H1 (cell line): ENCODE data around the gene ZFP64.

Experiments
- ATF2 ChIP-seq: IDR thresholded peaks from 2 replicates; pipeline ENCODE4 v1.6.1; 2012; ENCODE audit warnings: low read length, inconsistent platforms
- CTCF ChIP-seq, 3 experiments: IDR thresholded peaks; 1 replicate in 2 of 3; 2 replicates in 1 of 3; pipeline versions ENCODE4 v1.5.1 to v1.6.1; 2011; ENCODE audit warnings: low read length in 3 of 3, mild to moderate bottlenecking in 3 of 3, inconsistent platforms in 2 of 3, low read depth in 1 of 3, moderate library complexity in 1 of 3; ENCODE audit not compliant: insufficient read depth in 1 of 3; ENCODE audit errors: control extremely low read depth in 1 of 3
- KDM5A ChIP-seq: fragments of 200-600 bp; IDR thresholded peaks from 2 replicates; pipeline ENCODE4 v1.7.1; 2012; ENCODE audit warnings: mild to moderate bottlenecking, low read length, inconsistent platforms, mixed read lengths
- MAX ChIP-seq: IDR thresholded peaks from 2 replicates; pipeline ENCODE4 v1.6.1; 2012; ENCODE audit warnings: inconsistent platforms
- POLR2A ChIP-seq, 2 experiments: IDR thresholded peaks; 1 replicate in 1 of 2; 2 replicates in 1 of 2; pipeline ENCODE4 v1.6.1; 2011; ENCODE audit warnings: low read depth in 2 of 2, low read length in 2 of 2, mild to moderate bottlenecking in 2 of 2; ENCODE audit errors: control extremely low read depth in 1 of 2
- RFX5 ChIP-seq: IDR thresholded peaks from 2 replicates; pipeline ENCODE4 v1.6.1; 2011; ENCODE audit warnings: low read depth, low read length, improper control_type of control experiment, borderline replicate concordance
- SIN3A ChIP-seq, 2 experiments: IDR thresholded peaks in 1 of 2; conservative IDR thresholded peaks in 1 of 2; 2 replicates each; pipeline ENCODE4 v1.6.1; 2011 to 2012; ENCODE audit warnings: low read length in 2 of 2, improper control_type of control experiment in 1 of 2, low read depth in 1 of 2, mild to moderate bottlenecking in 1 of 2
- YY1 ChIP-seq: IDR thresholded peaks from 2 replicates; pipeline ENCODE4 v1.6.1; 2011; ENCODE audit warnings: low read depth, mild to moderate bottlenecking, low read length

GRCh38 chr20:52130406-52130805, 61.2 kb downstream of the ZFP64 start:
- TF ChIP-seq CTCF (IDR thresholded peaks at IDR 0.05; ENCODE audit: control extremely low read depth in 1 of 3, insufficient read depth in 1 of 3, low read depth in 1 of 3, low read length in 3 of 3) (no peak), POLR2A (IDR thresholded peaks at IDR 0.05; ENCODE audit: control extremely low read depth in 1 of 2, low read depth in 2 of 2, low read length in 2 of 2) (no peak), KDM5A (no peak), MAX (no peak), ATF2 (no peak), YY1 (no peak), RFX5 (no peak), SIN3A (conservative IDR thresholded peaks at IDR 0.05 in 1 of 2, IDR thresholded peaks at IDR 0.05 in 1 of 2; ENCODE audit: low read depth in 1 of 2, low read length in 2 of 2) (no peak)
